CD14-positive monocyte (primary cell): ENCODE data around the gene ATXN1. TPM values are rescaled to one million over a fixed set of nuclear protein-coding genes. Genes with fewer than 3 reads are reported as not detected.

ENCODE experiments used
- DNase-seq, 3 donors: peaks; one replicate each; pipeline ENCODE4 v3.0.0-alpha.2; 2011 to 2022
- H2AFZ ChIP-seq: 2 replicates; pipeline ENCODE4 v1.6.0; 2012; ENCODE audit warnings: mild to moderate bottlenecking, low read depth, low read length, inconsistent platforms; ENCODE audit not compliant: insufficient read depth, poor library complexity, severe bottlenecking
- H3K27ac ChIP-seq, 2 donors: 1 replicate in 1 of 2; 2 replicates in 1 of 2; pipeline ENCODE4 v1.5.1; 2012 to 2013; ENCODE audit warnings: low read length in 2 of 2, control low read depth in 1 of 2, inconsistent platforms in 1 of 2, low read depth in 1 of 2, mild to moderate bottlenecking in 1 of 2
- H3K27me3 ChIP-seq, 2 donors: one replicate each; pipeline versions ENCODE4 v1.6.0 to v1.6.1; 2011 to 2013; ENCODE audit warnings: low read length in 2 of 2; ENCODE audit not compliant: control insufficient read depth in 2 of 2, insufficient read depth in 2 of 2
- H3K36me3 ChIP-seq, 2 donors: replicated peaks in 1 of 2; 1 replicate in 1 of 2; 2 replicates in 1 of 2; pipeline versions ENCODE4 v1.5.1 to v1.6.1; 2012 to 2013; ENCODE audit warnings: low read length in 2 of 2, control low read depth in 1 of 2, inconsistent platforms in 1 of 2, mild to moderate bottlenecking in 1 of 2; ENCODE audit not compliant: insufficient read depth in 2 of 2, control insufficient read depth in 1 of 2
- H3K4me1 ChIP-seq, 2 donors: 1 replicate in 1 of 2; 2 replicates in 1 of 2; pipeline versions ENCODE4 v1.5.1 to v1.6.1; 2012 to 2013; ENCODE audit warnings: low read length in 2 of 2, control low read depth in 1 of 2, inconsistent platforms in 1 of 2, mild to moderate bottlenecking in 1 of 2, moderate library complexity in 1 of 2; ENCODE audit not compliant: insufficient read depth in 2 of 2, control insufficient read depth in 1 of 2
- H3K4me2 ChIP-seq: replicated peaks from 2 replicates; pipeline ENCODE3; 2012; ENCODE audit warnings: low read length, moderate library complexity, mild to moderate bottlenecking; ENCODE audit not compliant: poor library complexity, severe bottlenecking; ENCODE audit errors: extremely low read depth
- H3K4me3 ChIP-seq, 3 experiments: fragments of 200-600 bp in 1 of 3; sonication (generic) in 1 of 3; replicated peaks in 1 of 3; 1 replicate in 2 of 3; 2 replicates in 1 of 3; pipeline ENCODE4 v1.5.1; 2011 to 2013; ENCODE audit warnings: low read length in 3 of 3, mild to moderate bottlenecking in 3 of 3, control low read depth in 2 of 3, low read depth in 2 of 3, inconsistent platforms in 1 of 3, moderate library complexity in 1 of 3
- H3K79me2 ChIP-seq: 2 replicates; pipeline ENCODE4 v1.6.0; 2012; ENCODE audit warnings: mild to moderate bottlenecking, control low read depth, inconsistent platforms, low read length, moderate library complexity; ENCODE audit not compliant: insufficient read depth
- H3K9ac ChIP-seq: 2 replicates; pipeline ENCODE4 v1.6.0; 2017; ENCODE audit warnings: low read length, mild to moderate bottlenecking; ENCODE audit not compliant: insufficient read depth, poor library complexity, severe bottlenecking
- H3K9me3 ChIP-seq, 2 donors: replicated peaks in 1 of 2; 1 replicate in 1 of 2; 2 replicates in 1 of 2; pipeline versions ENCODE4 v1.5.1 to v1.6.1; 2012 to 2013; ENCODE audit warnings: low read length in 2 of 2, control low read depth in 1 of 2; ENCODE audit not compliant: control insufficient read depth in 1 of 2, insufficient read depth in 1 of 2
- H4K20me1 ChIP-seq: 2 replicates; pipeline ENCODE4 v1.6.0; 2012; ENCODE audit warnings: mild to moderate bottlenecking, low read length, control low read depth, moderate library complexity; ENCODE audit not compliant: insufficient read depth
- H3K27ac Mint-ChIP-seq, 7 donors: one replicate each; pipeline ENCODE4 v1.8.0; 2020; ENCODE audit warnings: mild to moderate bottlenecking in 7 of 7, mixed read lengths in 7 of 7, moderate library complexity in 6 of 7, inconsistent platforms in 2 of 7
- H3K27me3 Mint-ChIP-seq, 3 donors: one replicate each; pipeline ENCODE4 v1.8.0; 2021 to 2022; ENCODE audit warnings: low read depth in 3 of 3, mild to moderate bottlenecking in 3 of 3, mixed read lengths in 3 of 3, moderate library complexity in 3 of 3, inconsistent platforms in 1 of 3
- H3K36me3 Mint-ChIP-seq, 2 donors: one replicate each; pipeline ENCODE4 v1.8.0; 2020; ENCODE audit warnings: mixed read lengths in 2 of 2, inconsistent platforms in 1 of 2, mild to moderate bottlenecking in 1 of 2
- H3K4me1 Mint-ChIP-seq: one replicate; pipeline ENCODE4 v1.8.0; 2020; ENCODE audit warnings: mild to moderate bottlenecking, mixed read lengths
- H3K4me3 Mint-ChIP-seq, 2 donors: one replicate each; pipeline ENCODE4 v1.8.0; 2020; ENCODE audit warnings: mild to moderate bottlenecking in 2 of 2, mixed read lengths in 2 of 2, moderate library complexity in 1 of 2
- H3K9me3 Mint-ChIP-seq, 7 donors: one replicate each; pipeline ENCODE4 v1.8.0; 2020 to 2022; ENCODE audit warnings: mixed read lengths in 7 of 7, mild to moderate bottlenecking in 6 of 7, moderate library complexity in 6 of 7, inconsistent platforms in 2 of 7
- WGBS: methylation state at CpG from one replicate; pipeline ENCODE4 v1.1.5; 2013; ENCODE audit warnings: missing lambda C conversion rate; ENCODE audit not compliant: insufficient coverage; 5-methylcytosine and 5-hydroxymethylcytosine counted together
- intact Hi-C, 2 donors: fragments of 100-400 bp; cut with micrococcal nuclease; formaldehyde crosslinking; loops; one replicate each; pipeline versions ENCODE4 v1.15.0 to v1.15.1; 2023
- polyA plus RNA-seq, 3 donors: library from polyadenylated mRNA; depleted of rRNA in 1 of 3; unstranded in 2 of 3; stranded (reverse) in 1 of 3; fragments of 300-500 nt in 2 of 3; fragments of >200 nt in 1 of 3; fragmentation: Illumina TruSeq in 2 of 3; gene quantifications; 1 replicate in 2 of 3; 2 replicates in 1 of 3; pipeline ENCODE4 v1.2.3, GENCODE V29; 2012 to 2021
- TF ChIP-seq, protein P1 (sequence below): fragments of 200-600 bp; IDR thresholded peaks from one replicate; pipeline ENCODE4 v1.8.0; 2022; ENCODE audit warnings: antibody characterized with exemption, mild to moderate bottlenecking

ATXN1 gene
- polyA plus RNA-seq, 3 donors, result 8.8 to 19.1 (median 10.9) TPM

- TF ChIP-seq, protein P1, sequence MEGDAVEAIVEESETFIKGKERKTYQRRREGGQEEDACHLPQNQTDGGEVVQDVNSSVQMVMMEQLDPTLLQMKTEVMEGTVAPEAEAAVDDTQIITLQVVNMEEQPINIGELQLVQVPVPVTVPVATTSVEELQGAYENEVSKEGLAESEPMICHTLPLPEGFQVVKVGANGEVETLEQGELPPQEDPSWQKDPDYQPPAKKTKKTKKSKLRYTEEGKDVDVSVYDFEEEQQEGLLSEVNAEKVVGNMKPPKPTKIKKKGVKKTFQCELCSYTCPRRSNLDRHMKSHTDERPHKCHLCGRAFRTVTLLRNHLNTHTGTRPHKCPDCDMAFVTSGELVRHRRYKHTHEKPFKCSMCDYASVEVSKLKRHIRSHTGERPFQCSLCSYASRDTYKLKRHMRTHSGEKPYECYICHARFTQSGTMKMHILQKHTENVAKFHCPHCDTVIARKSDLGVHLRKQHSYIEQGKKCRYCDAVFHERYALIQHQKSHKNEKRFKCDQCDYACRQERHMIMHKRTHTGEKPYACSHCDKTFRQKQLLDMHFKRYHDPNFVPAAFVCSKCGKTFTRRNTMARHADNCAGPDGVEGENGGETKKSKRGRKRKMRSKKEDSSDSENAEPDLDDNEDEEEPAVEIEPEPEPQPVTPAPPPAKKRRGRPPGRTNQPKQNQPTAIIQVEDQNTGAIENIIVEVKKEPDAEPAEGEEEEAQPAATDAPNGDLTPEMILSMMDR, result no peak
- Histone ChIP-seq H3K9me3 (no peaks in the 10 kb centered on the region), H3K79me2 (no peaks in the 10 kb centered on the region), H3K4me3 (no peak overlapping the region), H3K9ac (no peak overlapping the region), H3K27ac (no peak overlapping the region), H4K20me1 (no peaks in the 10 kb centered on the region), H3K27me3 (no peaks in the 10 kb centered on the region), H3K36me3 (no peaks in the 10 kb centered on the region), H3K4me1 (no peaks in the 10 kb centered on the region), H3K4me2 (no peak overlapping the region), H2AFZ (no peak overlapping the region)
- no peaks in the 10 kb centered on the region for H3K4me1 Mint-ChIP-seq
- H3K36me3 Mint-ChIP-seq, result no peaks in the 10 kb centered on the region
- H3K27me3 Mint-ChIP-seq, result peaks cover 2 to 6% (median 3%) of the 10 kb centered on the region in 3 donors
- DNase-seq, result no peak
- no peak overlapping the region for H3K27ac Mint-ChIP-seq
- intact Hi-C loops, result no loop called here
- H3K9me3 Mint-ChIP-seq, result no peaks in the 10 kb centered on the region
- 93% methylated on average over 4 of the region's 10 CpGs for WGBS
- H3K4me3 Mint-ChIP-seq, result no peak overlapping the region
Observed at GRCh38 chr6:16253399-16254144, 507.7 kb downstream of the ATXN1 start.

DNA sequence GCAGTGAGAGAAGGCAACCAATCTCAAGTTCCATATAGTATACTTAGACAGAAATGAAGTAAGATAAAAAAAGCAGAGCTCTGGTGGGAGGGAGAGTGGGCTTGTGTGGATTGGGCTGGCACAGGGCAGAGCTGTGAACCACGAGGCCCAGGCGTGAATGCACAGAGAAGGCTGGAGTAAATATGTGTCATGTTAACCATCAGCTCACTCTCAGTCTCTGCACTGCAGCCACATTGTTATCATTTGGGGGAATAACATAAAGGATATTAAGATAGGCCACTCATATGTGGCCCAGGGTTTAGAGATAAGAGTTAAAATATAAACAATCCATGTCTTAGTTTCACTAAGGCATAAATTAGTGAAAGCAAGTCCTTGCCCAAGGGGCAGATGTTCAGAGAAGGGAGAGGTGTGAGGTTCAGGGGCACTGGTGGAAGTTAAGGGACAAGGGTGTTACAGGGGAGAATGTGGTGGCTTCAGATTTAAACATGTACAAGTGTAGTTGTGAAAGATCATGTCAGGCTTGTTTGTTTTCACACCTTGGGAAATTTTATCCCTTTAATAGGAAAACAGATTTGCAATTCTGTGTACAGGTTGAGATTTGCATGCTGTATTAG, 508.5 kb downstream of the ATXN1 start:
- Histone ChIP-seq H3K9ac (no peak overlapping the region), H3K9me3 (no peaks in the 10 kb centered on the region), H3K27me3 (no peaks in the 10 kb centered on the region), H3K4me1 (no peaks in the 10 kb centered on the region), H3K4me2 (no peak overlapping the region), H3K27ac (no peak overlapping the region), H3K36me3 (no peaks in the 10 kb centered on the region), H4K20me1 (no peaks in the 10 kb centered on the region), H2AFZ (no peak overlapping the region), H3K4me3 (no peak overlapping the region), H3K79me2 (no peaks in the 10 kb centered on the region)
- Mint-ChIP-seq H3K9me3 (no peaks in the 10 kb centered on the region), H3K36me3 (no peaks in the 10 kb centered on the region), H3K27ac (no peak overlapping the region), H3K4me3 (no peak overlapping the region), H3K27me3 (peaks cover 2 to 4% (median 3%) of the 10 kb centered on the region in 3 donors), H3K4me1 (no peaks in the 10 kb centered on the region)
- TF ChIP-seq, protein P1, result no peak
- no CpG with 5 or more reads among the region's 2 CpGs for WGBS
- intact Hi-C loops, result no loop called here
- DNase-seq, result no peak
